ENCODE measurements around the gene GPR84. TPM values are rescaled to one million over a fixed set of nuclear protein-coding genes. Genes with fewer than 3 reads are reported as not detected.

GPR84 gene
- total RNA-seq: not detected in 2 replicates
- long read RNA-seq: 0 reads

DNA sequence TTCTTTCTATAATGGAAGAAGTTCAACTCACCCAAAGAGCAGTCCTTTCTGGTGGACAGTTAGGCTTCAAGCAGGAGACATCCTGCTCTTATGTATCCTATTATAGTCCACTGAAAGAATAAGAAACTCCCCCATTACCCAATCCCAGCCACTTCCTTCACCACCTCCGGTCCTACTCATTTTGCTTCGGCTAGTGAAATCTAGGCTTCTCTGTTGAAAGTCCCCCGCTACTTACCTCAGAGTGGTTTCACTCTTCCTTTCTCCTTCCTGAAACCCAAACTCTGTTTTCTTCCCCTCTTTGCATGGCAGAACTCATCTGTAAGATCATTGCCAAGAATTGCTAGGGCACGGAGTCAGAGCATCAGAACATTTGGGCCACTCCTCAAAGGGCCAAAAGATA, at the start of gene GPR84:
GPR84 (minus strand) TSS at position 74 of the 400 bp plus-strand sequence. CDS start 635 bp downstream, outside the sequence.
- H3K9me3 Mint-ChIP-seq: no peaks in the 10 kb centered on the region
- TF ChIP-seq, protein P1, sequence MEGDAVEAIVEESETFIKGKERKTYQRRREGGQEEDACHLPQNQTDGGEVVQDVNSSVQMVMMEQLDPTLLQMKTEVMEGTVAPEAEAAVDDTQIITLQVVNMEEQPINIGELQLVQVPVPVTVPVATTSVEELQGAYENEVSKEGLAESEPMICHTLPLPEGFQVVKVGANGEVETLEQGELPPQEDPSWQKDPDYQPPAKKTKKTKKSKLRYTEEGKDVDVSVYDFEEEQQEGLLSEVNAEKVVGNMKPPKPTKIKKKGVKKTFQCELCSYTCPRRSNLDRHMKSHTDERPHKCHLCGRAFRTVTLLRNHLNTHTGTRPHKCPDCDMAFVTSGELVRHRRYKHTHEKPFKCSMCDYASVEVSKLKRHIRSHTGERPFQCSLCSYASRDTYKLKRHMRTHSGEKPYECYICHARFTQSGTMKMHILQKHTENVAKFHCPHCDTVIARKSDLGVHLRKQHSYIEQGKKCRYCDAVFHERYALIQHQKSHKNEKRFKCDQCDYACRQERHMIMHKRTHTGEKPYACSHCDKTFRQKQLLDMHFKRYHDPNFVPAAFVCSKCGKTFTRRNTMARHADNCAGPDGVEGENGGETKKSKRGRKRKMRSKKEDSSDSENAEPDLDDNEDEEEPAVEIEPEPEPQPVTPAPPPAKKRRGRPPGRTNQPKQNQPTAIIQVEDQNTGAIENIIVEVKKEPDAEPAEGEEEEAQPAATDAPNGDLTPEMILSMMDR (conservative IDR thresholded peaks at IDR 0.05): no peak
- DNase-seq (ENCODE audit: low read depth, low spot score): no peak
- no peaks in the 10 kb centered on the region for H3K36me3 Mint-ChIP-seq (ENCODE audit: low read depth)
- H3K27ac Mint-ChIP-seq (ENCODE audit: unreplicated experiment): no peak within 1 kb of the TSS
- peaks cover 4% of the 10 kb centered on the region for H3K27me3 Mint-ChIP-seq (ENCODE audit: low read depth)
- H3K4me3 Mint-ChIP-seq: no peak within 1 kb of the TSS
- peaks cover 16% of the 10 kb centered on the region for H3K4me1 Mint-ChIP-seq

DNA sequence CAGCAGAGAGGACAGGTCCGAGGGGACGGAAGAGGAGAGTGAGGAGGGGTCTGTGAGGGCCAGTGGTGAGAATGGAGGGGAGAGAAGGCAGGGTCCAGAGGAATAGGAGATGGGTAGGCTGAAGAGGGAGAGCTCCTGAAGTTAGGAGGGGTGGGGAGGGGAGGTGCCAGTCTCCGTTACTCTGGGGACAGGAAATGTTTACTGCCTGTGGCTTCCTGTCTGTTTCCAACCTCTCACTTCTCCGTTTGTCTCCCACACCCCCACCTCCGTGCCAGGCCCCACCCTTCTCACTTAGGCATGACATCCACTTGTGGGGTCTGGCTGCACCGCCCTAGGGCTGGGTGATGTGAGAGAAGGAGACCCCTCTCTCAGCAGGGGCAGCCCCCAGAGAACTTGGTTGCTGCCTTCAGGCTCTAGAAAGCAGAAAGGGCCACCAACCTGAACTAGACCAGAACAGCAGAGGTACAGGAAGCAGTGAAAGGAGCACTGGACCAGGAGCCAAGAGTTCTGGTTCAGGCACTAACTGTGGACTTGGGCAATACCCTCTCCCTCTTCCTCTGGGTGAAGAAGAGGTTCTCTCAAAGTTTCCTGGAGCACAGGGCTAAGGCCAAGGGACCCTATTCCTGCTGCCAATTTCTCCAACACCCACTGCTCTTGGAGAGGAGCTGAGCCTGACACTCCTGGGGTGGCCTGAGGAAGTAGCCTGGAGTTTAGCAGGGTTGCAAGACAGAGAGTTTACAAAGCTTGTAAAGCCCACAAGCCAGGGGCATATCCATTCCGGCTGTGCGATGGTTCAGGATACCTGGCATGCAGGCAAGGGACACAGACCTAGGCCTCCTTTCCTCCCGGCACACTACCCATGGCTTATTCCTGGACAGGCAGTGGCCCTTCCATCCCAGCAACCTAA, 49.3 kb upstream of the GPR84 start:
- Mint-ChIP-seq H3K4me3 (no peak overlapping the region), H3K9me3 (no peaks in the 10 kb centered on the region)

DNA sequence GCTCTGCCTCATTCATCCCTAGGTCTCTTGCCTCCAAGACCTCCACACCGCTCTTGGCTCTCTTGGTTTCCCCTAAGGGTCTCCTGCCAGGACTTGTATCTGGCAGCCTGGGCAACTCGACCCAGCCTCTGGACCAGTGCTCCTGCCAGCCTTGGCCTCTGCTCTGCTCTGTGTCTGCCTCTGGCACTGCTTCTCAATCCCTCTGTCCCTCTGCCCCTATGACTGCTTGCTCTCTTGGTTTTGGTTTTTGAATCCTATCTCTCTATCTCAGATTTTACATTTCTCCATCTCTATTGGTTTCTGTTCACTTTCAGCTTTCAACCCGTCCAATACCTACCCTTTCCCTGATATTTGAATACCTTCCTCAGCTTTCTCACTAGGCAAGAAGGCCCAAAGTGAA, 48.5 kb upstream of the GPR84 start:
- Mint-ChIP-seq H3K27ac (ENCODE audit: unreplicated experiment) (no peak overlapping the region), H3K27me3 (ENCODE audit: low read depth) (no peaks in the 10 kb centered on the region), H3K9me3 (no peaks in the 10 kb centered on the region), H3K36me3 (ENCODE audit: low read depth) (no peaks in the 10 kb centered on the region), H3K4me3 (no peak overlapping the region), H3K4me1 (peaks cover 13% of the 10 kb centered on the region)
- no peak for DNase-seq (ENCODE audit: low read depth, low spot score)
- TF ChIP-seq, protein P1 (conservative IDR thresholded peaks at IDR 0.05): no peak

More for the DNA sequence above, 49.3 kb upstream of the GPR84 start:
- Mint-ChIP-seq H3K4me1 (peaks cover 17% of the 10 kb centered on the region), H3K27me3 (ENCODE audit: low read depth) (no peaks in the 10 kb centered on the region), H3K27ac (ENCODE audit: unreplicated experiment) (no peak overlapping the region), H3K36me3 (ENCODE audit: low read depth) (no peaks in the 10 kb centered on the region)
- TF ChIP-seq, protein P1 (conservative IDR thresholded peaks at IDR 0.05): no peak
- no peak for DNase-seq (ENCODE audit: low read depth, low spot score)

DNA sequence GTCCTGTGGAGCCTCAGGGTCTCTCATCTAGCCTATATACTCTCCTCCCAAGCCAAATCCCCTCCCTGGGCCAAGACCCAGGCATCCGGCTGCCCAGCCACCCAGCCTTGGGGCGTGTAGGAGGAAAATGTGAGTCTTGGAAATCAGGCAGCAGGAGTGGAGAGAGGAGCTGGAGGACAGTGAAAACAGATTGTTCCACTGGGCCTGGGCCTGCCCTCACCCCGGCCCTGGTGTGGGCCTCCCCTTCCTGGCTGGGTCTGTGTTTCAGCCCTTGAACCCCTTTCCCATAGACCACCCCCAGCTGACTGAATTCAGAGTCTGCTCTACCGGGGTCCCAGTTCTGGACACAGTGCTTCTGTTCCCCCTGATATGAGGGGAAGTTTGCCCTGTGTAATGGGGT, 48.1 kb upstream of the GPR84 start:
- H3K9me3 Mint-ChIP-seq: no peaks in the 10 kb centered on the region
- no peaks in the 10 kb centered on the region for H3K36me3 Mint-ChIP-seq (ENCODE audit: low read depth)
- H3K27ac Mint-ChIP-seq (ENCODE audit: unreplicated experiment): no peak overlapping the region
- H3K4me3 Mint-ChIP-seq: no peak overlapping the region
- TF ChIP-seq, protein P1 (conservative IDR thresholded peaks at IDR 0.05): no peak
- no peak for DNase-seq (ENCODE audit: low read depth, low spot score)
- H3K27me3 Mint-ChIP-seq (ENCODE audit: low read depth): no peaks in the 10 kb centered on the region
- H3K4me1 Mint-ChIP-seq: peaks cover 9% of the 10 kb centered on the region

DNA sequence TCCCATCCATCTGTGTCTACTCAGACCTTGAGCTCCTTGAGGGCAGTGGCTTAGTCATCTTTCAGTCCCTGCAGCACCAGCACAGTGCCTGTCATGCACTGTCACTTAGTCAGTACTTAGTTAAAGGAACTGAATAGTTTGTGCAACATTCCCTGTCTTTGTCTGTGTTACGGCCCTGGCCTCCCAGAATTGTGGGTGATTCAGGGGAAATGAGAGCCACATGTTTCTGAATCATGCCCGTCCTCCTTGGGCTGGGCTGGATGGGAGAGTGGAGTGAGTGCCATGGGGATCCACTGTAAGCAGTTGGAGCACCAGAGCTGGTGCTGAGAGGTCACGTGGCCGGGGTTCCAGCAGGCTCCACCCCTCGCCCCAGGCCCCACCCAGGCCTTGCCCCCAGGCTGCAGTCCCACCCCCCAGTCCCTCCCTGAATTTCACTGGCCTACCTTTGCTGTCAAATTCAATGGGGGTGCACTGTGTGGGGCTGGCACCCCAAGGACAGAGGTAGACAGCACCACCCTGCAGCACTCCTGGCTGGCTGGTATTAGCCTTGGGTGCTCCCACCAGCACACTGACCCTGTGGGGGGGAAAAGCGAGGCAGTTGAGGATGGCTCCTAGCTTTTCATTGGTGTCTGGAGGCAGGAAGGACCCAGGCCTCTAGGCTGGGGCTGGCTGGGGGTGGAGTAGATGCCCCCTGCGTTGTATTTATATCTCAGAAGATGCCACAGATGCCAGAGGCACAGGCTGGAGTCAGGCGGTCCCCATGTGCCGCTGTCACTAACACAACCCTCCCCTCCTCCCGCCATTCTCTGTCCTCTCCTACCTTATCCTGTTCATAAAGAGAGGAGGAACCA, 47.3 kb upstream of the GPR84 start:
- Mint-ChIP-seq H3K36me3 (ENCODE audit: low read depth) (no peaks in the 10 kb centered on the region), H3K4me1 (peaks cover 5% of the 10 kb centered on the region), H3K27ac (ENCODE audit: unreplicated experiment) (no peak overlapping the region), H3K27me3 (ENCODE audit: low read depth) (no peaks in the 10 kb centered on the region), H3K9me3 (no peaks in the 10 kb centered on the region), H3K4me3 (no peak overlapping the region)
- no peak for DNase-seq (ENCODE audit: low read depth, low spot score)
- TF ChIP-seq, protein P1 (conservative IDR thresholded peaks at IDR 0.05): no peak
